PC-9 (cell line): ENCODE results near the gene INVS.

Experiments used
- CTCF ChIP-seq: fragments of 200-600 bp; sonication (generic); conservative IDR thresholded peaks from 2 replicates; pipeline ENCODE4 v1.6.1; 2017; ENCODE audit warnings: mixed run types, antibody characterized with exemption, mild to moderate bottlenecking, moderate library complexity
- EZH2 ChIP-seq: fragments of 200-600 bp; sonication (generic); IDR thresholded peaks from 2 replicates; pipeline ENCODE4 v1.8.0; 2017; ENCODE audit warnings: antibody characterized with exemption, low read depth

- no peak for TF ChIP-seq CTCF
- TF ChIP-seq EZH2 = no peak
Measured at GRCh38 chr9:100193078-100193477, 94.0 kb downstream of the INVS start.
